SIG-M5 treated with dmso at 0.1 percent for 504 hours (cell line): ENCODE results near the gene SORCS2.

Experiments
- DNase-seq: peaks from one replicate; lab custom pipeline; 2025; ENCODE audit not compliant: unreplicated experiment; lab: John Stamatoyannopoulos, UW

Gene SORCS2

DNA sequence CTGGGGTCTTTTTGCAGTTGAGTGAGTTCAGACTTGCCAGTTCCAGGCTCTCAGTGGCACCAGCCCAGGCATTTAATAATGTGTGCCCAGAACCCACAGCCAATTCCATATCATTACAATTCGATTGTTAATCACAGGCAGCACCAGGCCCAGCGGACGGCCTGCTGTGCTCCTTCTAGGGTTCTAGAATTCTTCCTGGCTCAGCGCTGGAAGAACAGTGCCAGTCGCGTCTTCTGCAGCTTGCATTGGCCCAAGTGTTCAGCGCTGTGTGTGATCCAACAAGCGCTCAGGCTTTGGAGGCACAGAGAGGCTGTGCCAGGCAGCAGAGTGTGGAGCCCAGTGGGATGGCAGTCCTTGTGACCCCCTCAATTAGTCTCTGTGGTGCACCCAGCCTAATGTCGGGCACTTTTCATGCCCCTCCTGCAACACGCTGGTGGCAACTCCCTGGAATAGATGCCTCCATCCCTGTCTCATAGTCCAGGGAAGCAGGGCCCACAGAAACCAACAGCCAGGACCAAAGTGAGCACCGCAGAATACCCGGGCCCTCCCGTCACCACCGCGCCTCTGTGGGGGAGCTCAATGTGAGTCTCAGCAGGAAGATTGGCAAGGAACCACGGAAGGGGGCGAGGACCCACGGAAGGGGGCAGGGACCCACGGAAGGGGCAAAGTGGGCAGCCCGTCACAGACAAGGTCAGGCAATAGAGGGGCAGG lies 554.2 kb downstream of the SORCS2 start:
- no peak for DNase-seq

DNA sequence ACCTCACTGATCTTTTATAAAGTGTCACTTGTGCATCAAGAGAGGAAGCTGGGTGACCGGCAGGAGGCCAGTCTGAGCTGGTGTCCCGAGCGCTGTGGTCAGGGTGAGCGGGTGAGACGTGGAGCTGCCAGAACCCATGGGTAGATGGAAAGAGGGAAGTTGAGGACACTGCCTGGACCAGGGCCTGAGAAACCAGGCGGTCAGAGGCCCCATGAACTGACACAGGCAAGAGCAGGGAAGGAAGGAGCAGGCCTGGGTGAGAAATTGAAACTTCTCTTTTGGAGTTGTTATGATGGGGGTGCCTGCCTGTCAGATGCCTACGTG lies 554.7 kb downstream of the SORCS2 start:
- no peak for DNase-seq

DNA sequence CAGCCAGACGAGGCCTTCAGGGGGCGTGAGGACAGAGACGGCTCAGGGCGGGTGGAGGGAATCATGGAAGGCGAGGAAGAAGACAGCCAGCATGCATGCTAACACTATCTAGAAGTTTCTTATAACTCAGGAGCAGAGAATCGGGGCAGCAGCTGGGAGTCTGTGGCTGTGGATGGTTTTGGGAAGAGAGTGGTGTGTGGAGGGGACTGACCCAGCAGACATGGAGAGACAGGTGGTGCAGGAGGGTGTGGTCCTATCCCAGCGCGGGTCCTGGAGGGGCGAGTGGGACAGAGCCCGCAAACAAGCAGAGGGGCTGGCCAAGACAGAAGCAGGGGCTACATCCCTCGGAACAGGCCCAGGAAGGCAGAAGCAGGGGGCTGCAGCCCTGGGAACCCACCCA lies 555.2 kb downstream of the SORCS2 start:
- DNase-seq: no peak

DNA sequence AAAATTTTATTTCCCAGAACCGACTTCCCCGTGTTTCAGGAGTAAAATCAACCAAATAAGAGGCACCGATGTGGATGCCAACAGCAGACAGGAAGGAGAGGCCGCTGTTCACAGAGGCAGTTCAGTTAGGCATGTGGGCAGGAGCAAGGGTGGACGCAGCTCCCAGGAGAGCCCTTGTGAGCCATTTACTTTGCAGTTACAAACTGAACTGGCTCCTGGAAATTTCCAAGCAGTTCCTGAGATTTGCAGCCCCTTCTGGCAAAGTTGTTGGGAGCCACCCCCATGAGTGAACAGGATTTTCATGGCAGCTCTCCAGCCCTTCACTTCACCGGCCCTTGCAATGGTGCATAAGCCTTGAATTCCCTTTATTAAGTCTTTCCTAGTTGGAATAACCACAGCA lies 558.2 kb downstream of the SORCS2 start:
- no peak for DNase-seq

DNA sequence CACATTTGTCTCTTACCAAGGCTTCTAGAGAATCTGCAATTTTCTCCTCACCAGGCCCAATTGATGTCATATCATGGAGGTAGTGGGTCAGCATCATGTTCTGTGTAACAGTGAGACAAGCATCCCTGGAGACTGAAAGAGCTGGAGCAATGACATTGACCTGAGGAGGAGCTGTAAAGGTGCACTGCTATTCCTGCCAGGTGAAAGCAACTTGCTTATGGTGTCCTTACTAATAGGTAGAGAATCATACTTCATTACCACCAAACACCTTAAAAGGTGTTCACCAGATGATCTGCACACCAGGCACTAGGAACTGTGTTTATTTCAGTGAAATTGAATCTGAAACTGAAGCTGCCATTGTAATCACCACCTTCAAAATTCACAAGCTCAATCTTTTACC lies 558.6 kb downstream of the SORCS2 start:
- no peak for DNase-seq

GRCh38 chr4:7752649-7753048 lies 560.3 kb downstream of the SORCS2 start:
- no peak for DNase-seq

GRCh38 chr4:7753271-7753670 lies 560.9 kb downstream of the SORCS2 start:
- DNase-seq: no peak

DNA sequence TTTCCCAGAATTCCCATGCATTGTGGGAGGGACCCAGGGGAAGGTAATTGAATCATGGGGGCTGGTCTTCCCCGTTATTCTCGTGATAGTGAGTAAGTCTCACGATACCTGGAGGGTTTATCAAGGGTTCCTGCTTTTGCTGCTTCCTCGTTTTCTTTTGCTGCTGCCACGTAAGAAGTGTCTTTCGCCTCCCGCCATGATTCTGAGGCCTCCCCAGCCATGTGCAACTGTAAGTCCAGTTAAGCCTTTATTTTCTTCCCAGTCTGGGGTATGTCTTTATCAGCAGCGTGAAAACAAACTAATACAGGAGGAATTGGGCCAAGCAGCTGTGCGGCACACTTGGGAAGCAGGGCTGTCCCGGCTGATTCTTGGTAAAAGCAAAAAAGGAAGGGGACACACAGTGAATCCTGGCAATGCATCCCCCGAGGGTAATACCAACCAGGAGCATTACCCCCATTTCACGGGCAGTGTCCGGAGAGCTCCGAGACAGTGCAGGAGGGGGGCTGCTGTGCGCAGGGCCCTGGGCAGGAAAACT lies 561.7 kb downstream of the SORCS2 start:
- no peak for DNase-seq

GRCh38 chr4:7754565-7755262 lies 562.4 kb downstream of the SORCS2 start:
- DNase-seq: no peak

GRCh38 chr4:7755561-7755960 lies 563.2 kb downstream of the SORCS2 start:
- no peak for DNase-seq

DNA sequence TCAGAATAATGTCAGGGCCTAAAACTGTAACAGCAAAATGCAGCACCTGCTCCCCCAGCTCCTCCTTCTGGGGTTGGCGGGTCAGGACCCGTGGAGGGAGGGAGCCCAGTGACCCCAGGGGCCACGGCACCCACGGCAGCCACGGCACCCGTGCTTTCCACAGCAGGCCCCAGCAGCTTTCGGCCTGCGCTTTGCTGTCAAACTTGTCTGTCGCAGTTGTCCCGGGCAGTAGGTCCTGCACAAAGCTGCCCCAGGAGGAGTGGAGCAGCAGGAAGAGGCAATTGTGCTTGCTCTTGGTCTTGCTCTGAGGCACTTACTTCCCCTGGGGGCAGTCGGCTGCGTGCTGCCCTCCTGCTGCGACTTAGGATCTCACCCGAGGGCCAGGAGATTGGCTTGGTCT lies 563.7 kb downstream of the SORCS2 start:
- DNase-seq: no peak

DNA sequence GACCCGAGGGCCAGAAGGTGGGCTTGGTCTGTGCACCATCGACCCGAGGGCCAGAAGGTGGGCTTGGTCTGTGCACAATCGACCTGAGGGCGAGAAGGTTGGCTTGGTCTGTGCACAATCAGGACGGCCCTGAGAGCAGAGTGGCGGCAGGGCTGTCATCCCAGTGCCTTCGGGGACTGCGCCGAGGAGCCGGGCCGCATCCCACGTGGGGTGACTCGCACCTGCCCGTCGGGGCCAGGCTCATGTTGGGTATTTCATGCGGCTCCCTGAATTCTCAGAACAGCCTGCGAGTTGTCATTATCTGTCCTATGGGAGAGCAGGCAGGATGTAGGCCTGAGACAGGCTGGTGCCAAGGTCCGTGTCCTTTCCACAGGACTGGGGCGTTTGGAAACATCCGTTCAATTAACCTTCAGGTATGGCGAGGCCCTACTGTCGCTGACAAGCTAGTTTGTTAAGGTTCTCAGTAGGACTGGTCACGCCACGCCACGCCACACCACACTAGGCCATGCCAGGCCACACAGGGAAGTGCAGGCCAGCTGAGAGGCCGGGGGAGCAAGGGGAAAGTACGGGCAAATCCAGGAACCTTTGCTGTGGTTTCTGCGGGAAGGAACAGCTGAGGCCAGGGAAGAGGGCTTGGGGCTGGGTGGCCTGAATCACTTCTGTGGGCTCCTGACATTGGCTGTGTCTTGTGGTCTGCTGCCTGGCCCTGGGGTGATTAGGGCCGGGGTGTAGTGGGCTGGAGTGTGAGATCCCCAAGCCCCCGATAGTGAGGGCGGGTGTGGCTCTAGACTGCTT lies 564.4 kb downstream of the SORCS2 start:
- DNase-seq: no peak

DNA sequence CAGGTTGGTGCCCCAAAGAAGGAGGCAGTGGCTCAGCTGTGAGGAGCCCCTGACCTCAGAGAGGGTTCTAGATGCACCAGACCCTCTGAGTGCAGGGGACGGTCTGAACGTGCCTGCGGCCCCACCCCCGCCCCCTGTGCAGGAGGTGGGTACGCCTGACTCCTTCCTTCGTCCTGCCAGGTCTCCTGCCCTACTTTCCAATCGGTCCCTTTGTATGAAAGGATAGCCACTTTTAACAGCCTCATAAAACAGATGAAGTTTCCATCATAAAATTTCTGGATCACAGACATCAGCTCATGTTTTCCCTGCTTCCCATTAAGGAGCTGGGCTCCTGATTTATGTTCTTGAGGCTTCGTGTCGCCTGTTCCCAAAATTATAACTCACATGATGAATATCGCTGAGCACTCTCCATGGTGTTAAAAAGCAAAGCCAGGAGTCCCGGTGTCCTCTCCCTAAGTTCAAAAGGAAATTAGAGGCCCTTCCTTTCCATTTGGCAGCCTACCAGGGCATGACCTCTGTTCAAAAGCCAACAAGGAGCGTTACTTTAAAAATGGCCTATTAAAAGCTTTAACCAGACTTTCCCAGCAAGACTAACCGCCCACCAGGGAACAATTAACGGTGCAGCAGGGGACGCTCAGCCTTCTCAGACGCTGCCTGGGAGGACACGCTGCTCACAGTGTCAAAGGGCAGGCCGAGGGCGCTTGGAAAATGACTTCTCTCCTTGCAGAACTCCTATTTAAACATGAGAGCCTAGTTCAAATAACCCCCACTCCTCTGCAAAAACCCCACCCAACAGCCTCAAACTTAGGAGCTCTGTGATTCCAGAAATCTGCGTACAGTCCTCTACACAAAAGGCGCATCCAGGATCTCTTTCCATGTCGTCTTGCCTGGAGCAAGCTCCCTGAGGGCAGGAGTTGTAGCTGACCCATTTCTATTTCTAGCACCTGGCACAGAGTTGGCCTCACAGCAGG lies 565.4 kb downstream of the SORCS2 start:
- DNase-seq: no peak

GRCh38 chr4:7758476-7758875 lies 566.1 kb downstream of the SORCS2 start:
- DNase-seq: no peak

DNA sequence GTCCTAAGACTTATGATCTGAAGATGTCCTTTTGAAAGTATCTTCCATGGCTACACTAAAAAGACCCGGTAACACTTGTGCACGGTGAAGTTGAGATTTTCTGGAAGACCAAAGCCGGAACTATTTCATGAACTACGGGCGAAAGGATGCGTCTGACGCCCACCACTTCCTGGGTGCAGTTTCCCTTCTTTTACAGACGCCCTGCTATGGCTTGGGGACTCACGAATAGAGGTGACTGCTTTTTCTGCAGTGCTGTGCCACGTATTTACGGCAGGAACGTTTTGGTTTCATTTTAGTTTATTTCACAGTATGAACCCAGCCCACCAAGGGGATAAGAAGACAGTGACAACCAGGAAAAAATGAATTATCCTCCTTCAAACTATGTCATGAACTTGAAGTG lies 566.9 kb downstream of the SORCS2 start:
- no peak for DNase-seq

DNA sequence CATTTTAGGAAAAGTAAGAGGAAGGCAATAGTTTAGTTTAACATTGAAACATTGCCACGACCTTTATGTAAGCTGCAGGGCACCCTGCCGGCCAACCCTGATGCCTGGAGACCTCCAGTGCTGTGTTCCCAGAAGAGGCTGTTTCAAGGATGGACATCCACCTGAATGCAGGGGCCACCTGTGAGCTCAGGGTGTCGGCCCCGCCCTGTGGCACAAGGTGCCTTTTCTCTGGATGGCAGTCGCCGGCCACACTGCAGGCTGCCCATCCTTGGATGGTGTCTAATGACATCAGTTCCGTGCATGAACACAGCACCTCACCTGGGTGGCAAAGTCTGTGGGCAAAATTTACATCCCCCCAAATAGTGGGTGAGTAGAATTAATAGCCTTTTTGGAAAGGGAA lies 567.3 kb downstream of the SORCS2 start:
- no peak for DNase-seq

GRCh38 chr4:7760228-7760627 lies 567.9 kb downstream of the SORCS2 start:
- DNase-seq: no peak

GRCh38 chr4:7760706-7761105 lies 568.4 kb downstream of the SORCS2 start:
- DNase-seq: no peak

DNA sequence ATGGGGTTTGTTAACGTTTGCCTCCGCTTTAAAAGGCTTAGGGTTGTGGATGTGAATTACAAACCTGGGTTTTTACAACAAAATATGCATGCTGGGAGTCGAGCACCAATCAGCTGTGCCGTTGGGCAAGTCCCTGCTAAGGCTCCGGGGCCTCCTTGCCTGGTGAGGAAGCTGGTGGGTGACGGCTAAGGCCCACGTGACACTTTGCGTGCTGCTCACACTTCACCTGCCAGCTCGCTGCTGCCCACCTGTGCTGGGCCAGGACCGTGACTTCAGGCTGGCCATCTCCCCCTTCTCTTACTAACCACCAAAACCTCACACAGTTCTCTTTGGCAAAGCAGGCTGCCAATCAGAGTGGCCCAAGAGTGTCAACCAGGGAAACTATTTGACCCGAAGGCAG lies 569.0 kb downstream of the SORCS2 start:
- DNase-seq: no peak

DNA sequence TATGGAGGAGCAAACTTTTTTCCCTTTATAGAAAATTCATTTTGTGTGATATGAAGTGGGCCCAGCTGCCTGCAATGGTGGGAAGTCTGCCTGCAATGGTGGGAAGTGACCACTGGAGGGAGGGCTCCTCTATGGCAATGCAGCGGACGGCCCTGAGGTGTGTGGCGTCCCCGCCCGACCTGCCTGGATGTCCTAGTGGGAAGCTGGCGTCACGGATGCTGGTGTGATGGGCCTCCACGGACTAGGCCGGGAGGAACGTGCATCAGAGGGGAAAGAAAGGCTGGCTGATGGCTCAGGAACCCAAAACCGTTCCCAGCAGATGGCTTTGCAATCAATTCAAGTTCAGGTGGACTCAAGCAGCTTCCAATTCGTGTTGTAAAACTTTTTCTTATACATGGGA lies 569.4 kb downstream of the SORCS2 start:
- DNase-seq: peak; percentile 18
